Measurements from ENCODE around the gene TAF3.

Gene TAF3

GRCh38 chr10:7953447-7953846 lies 135.1 kb downstream of the TAF3 start:
- no peak for TF ChIP-seq CTCF (IDR thresholded peaks at IDR 0.05; ENCODE audit: low read depth, low read length, missing control alignments)
- in situ Hi-C loops (cut with HindIII; ENCODE audit: low sequenced_read_pairs), result no loop called here
- H3K4me3 ChIP-seq (ENCODE audit: low read depth, low read length), result no peak overlapping the region
- DNase-seq (ENCODE audit: low read depth), result no peak

- H3K4me3 ChIP-seq (ENCODE audit: low read depth, low read length), result no peak overlapping the region
- DNase-seq (ENCODE audit: low read depth), result no peak
- in situ Hi-C loops (cut with HindIII; ENCODE audit: low sequenced_read_pairs), result no loop called here
- TF ChIP-seq CTCF (IDR thresholded peaks at IDR 0.05; ENCODE audit: low read depth, low read length, missing control alignments), result no peak
Observed at GRCh38 chr10:7955446-7955845, 137.1 kb downstream of the TAF3 start.

DNA sequence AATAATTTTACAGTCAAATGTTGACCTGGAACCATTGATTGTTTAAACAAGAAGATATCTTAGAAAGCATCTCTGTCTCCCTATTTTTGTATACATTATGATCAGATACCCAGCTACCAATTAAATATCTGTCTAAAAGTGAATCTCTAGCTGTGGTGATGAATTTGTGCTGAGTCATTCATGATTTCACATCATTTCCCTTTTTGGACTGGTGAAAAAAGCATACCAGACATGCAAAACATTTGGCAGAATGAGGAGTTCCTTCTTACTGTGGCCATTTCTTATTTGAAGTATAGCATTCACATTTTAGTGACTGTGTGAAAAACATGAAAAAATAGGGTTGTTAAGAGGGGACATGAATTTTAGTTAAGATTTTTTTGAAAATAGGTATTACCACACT lies 138.2 kb downstream of the TAF3 start:
- TF ChIP-seq CTCF (IDR thresholded peaks at IDR 0.05; ENCODE audit: low read depth, low read length, missing control alignments), result no peak
- H3K4me3 ChIP-seq (ENCODE audit: low read depth, low read length), result no peak overlapping the region
- DNase-seq (ENCODE audit: low read depth), result peak; percentile 42
- in situ Hi-C loops (cut with HindIII; ENCODE audit: low sequenced_read_pairs), result no loop called here

- no peak for TF ChIP-seq CTCF (IDR thresholded peaks at IDR 0.05; ENCODE audit: low read depth, low read length, missing control alignments)
- no peak for DNase-seq (ENCODE audit: low read depth)
- in situ Hi-C loops (cut with HindIII; ENCODE audit: low sequenced_read_pairs), result no loop called here
- H3K4me3 ChIP-seq (ENCODE audit: low read depth, low read length), result no peak overlapping the region
Observed at GRCh38 chr10:7957591-7957990, 139.3 kb downstream of the TAF3 start.

GRCh38 chr10:7958442-7958841 lies 140.1 kb downstream of the TAF3 start:
- TF ChIP-seq CTCF (IDR thresholded peaks at IDR 0.05; ENCODE audit: low read depth, low read length, missing control alignments), result no peak
- in situ Hi-C loops (cut with HindIII; ENCODE audit: low sequenced_read_pairs), result no loop called here
- DNase-seq (ENCODE audit: low read depth), result no peak

GRCh38 chr10:7960108-7960507 lies 141.8 kb downstream of the TAF3 start:
- no peak for DNase-seq (ENCODE audit: low read depth)
- no peak overlapping the region for H3K4me3 ChIP-seq (ENCODE audit: low read depth, low read length)
- no peak for TF ChIP-seq CTCF (IDR thresholded peaks at IDR 0.05; ENCODE audit: low read depth, low read length, missing control alignments)
- in situ Hi-C loops (cut with HindIII; ENCODE audit: low sequenced_read_pairs), result no loop called here

More at GRCh38 chr10:7958442-7958841, 140.1 kb downstream of the TAF3 start:
- no peak overlapping the region for H3K4me3 ChIP-seq (ENCODE audit: low read depth, low read length)

DNA sequence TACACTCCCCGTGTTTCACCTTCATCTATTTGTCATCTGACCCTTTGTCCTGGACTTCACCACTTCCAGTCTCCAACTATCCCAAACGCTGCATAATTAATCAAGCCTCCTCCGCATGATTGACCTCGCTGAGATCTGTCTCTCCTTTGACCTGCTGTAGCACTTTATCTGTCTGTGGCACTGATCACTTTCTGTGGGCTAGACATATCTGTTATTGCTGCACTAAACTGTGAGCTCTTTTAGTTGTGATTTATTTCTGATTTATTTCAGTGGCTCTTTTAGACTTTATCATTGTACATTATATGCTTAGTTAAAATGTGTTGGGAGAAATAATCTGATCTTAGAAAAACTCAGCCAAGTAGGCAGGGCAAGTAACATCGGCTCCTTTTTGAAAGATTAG lies 144.3 kb downstream of the TAF3 start:
- in situ Hi-C loops (cut with HindIII; ENCODE audit: low sequenced_read_pairs), result no loop called here
- H3K4me3 ChIP-seq (ENCODE audit: low read depth, low read length), result no peak overlapping the region
- no peak for TF ChIP-seq CTCF (IDR thresholded peaks at IDR 0.05; ENCODE audit: low read depth, low read length, missing control alignments)
- DNase-seq (ENCODE audit: low read depth), result no peak
